Inflammatory macrophage treated with lipopolysaccharide for 1 hour (primary cell): ENCODE measurements around the gene PNLIPRP3.

ENCODE experiments used
- DNase-seq, 2 donors: peaks; one replicate each; pipeline ENCODE4 v3.0.0-alpha.2; 2020 to 2022

Gene PNLIPRP3

GRCh38 chr10:116451711-116452337 is 24.2 kb downstream of the PNLIPRP3 start:
- DNase-seq, result peak; percentile 18 to 28

DNA sequence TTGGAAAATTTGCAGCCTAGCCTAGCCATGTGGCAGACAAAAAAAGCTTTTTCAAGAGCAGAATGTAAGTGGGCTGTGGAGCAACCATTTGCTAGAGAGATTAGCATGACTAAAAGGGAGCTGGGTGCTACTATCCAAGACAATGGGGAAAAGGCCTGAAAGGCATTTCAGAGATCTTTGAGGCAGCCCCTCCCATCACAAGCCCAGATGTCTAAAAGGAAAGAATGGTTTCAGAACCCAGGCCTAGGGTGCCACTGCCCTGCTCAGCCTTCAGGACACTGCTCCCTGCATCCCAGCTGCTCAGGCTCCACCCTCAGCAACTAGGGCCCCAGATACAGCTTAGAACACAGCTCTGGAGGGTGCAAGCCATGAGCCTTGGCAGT is 24.7 kb downstream of the PNLIPRP3 start:
- no peak for DNase-seq

- peak in 1 of 2 donors; percentile 7 for DNase-seq
Observed at GRCh38 chr10:116457488-116457887, 29.8 kb downstream of the PNLIPRP3 start.

- DNase-seq, result no peak
Observed at GRCh38 chr10:116460219-116460618, 32.6 kb downstream of the PNLIPRP3 start.

- DNase-seq, result no peak
Observed at GRCh38 chr10:116461680-116462079, 34.0 kb downstream of the PNLIPRP3 start.

GRCh38 chr10:116464257-116464656 is 36.6 kb downstream of the PNLIPRP3 start:
- no peak for DNase-seq

GRCh38 chr10:116465546-116465945 is 37.9 kb downstream of the PNLIPRP3 start:
- peak; percentile 44 to 45 for DNase-seq

GRCh38 chr10:116466715-116467422 is 39.2 kb downstream of the PNLIPRP3 start:
- DNase-seq, result no peak

DNA sequence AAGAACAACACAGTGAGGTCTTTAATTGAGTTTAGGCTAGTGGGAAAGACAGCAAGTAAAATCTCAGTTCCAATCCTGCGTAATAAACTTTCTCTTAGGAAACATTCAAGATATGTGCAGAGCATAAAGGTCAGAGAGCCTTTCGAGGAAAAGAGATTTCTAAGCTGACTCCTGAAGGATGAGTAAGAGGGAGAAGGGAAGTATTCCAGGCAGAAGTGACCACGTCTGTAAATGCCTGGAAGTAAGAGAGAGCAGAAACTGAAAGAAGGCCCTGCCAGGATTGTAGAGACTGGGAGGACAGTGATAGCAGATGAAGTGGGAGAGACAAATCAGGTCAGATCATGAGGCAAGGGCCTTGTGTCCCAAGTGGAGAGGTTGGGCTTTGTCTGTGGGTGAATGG is 41.8 kb downstream of the PNLIPRP3 start:
- DNase-seq, result peak in 1 of 2 donors; percentile 5

DNA sequence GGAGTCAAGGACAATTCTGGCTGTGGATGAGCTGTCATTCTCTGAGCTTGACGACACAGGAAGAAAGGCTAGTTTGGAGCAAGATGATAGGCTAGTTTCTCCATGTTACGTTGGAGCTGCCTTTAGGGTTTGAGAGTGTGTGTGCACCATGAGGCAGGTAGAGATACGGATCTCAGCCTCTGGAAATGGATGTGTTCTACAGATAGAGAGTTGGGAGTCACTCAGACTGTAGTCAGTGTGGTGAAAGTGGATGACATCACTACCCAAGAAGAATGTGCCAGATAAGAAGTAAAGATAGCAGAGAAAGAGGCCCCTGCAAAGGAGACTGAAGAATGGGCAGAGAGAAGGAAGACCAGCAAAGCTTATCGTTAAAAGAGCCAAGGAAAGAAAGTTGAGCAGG is 42.4 kb downstream of the PNLIPRP3 start:
- DNase-seq, result no peak

GRCh38 chr10:116470768-116471415 is 43.2 kb downstream of the PNLIPRP3 start:
- peak in 1 of 2 donors; percentile 44 for DNase-seq

- peak in 1 of 2 donors; percentile 23 for DNase-seq
Observed at GRCh38 chr10:116472891-116473290, 45.2 kb downstream of the PNLIPRP3 start.

DNA sequence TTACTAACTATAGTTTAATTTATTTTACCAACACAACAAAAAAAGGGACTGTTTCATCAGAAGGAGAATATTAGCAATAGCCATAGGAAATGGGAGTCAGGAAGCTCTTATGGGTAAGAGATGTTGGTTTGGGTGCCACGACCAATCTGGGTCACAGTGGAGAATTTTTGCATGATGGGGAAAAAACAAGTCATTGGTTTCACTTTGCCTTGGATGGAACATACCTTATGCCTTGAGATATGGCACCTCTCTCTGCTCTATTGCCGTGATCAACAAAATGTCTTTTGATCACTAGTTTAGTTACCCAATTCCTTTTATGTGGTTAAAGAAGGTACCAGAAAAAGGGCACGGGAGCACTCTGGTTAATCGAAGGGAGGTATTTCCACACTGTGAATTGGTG is 48.2 kb downstream of the PNLIPRP3 start:
- DNase-seq, result no peak

- no peak for DNase-seq
Observed at GRCh38 chr10:116476461-116476860, 48.8 kb downstream of the PNLIPRP3 start.

DNA sequence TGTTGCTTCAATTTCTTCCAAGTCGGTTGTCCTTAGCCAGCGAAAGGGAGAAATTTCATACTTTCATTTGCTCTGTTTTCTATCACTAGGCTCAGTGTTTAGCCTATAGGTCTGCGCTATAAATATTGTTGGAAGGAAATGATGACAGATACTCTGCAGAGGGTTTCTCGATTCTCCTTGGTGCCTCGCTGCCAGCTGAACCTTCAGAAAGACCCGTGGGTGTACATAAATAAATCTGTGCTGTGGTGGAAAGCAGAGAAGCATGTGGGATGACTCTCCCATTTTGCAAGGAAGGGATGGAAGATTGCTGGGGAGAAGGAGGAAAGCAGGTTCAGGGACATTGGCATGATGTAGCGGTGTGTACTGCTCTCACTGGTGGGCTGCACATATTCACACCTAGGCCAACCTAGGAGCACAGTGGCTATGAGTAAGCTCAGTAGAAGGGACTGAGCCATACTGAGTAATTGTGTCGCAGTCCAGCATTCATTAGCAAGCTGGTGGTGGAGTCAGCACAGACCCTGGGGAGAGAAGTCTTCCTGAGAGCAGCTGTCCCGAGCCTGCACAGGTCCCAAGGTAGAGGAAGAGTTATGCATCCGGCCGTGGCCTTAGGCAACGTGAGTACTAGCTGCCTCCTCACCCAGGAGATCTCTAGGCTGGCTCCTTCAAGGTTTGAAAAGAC is 50.5 kb downstream of the PNLIPRP3 start:
- DNase-seq, result no peak

GRCh38 chr10:116486770-116487448 is 59.3 kb downstream of the PNLIPRP3 start:
- DNase-seq, result no peak

DNA sequence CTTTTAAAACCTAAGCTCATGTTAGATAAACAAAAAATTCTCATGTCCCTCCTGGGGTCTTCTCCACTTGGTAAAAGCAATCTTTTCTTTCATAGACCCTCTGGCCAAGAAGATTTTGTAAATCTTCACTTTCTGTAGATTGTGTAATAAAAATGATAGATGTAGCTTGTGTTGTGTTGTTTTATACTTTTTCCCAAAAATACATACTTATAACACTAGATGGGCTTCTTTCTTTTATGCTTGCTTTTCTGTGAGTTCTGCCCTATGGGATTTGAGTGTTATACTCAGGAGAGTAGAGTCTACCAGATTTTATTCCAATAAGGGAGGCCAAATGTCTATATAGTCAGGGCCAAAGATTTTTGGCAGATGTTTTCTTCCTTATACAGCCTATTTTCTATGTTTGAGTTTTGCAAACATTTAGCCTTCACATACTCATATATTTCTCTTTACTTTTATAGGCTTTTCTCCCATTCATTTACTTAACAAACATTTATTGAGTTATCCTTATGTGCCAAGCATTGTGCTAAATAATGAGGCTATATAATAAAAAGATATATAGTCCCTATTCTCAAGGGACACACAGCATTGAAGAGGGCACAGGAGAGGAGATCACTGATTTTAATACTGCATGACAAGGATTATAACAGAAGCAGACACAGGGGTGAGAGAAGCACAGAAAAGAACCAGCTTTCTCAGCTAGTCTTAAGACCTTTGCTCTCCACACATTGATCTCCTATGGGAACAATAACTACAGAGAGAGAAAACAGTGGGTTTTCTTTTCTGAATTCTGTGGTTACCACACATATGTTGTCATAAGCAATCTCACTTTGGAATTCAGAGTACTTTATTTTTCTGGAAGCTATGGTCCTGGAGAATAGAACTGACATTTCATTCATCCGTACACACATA is 60.1 kb downstream of the PNLIPRP3 start:
- no peak for DNase-seq

- no peak for DNase-seq
Observed at GRCh38 chr10:116489460-116489859, 61.8 kb downstream of the PNLIPRP3 start.

- peak; percentile 18 to 77 for DNase-seq
Observed at GRCh38 chr10:116490028-116490662, 62.5 kb downstream of the PNLIPRP3 start.

DNA sequence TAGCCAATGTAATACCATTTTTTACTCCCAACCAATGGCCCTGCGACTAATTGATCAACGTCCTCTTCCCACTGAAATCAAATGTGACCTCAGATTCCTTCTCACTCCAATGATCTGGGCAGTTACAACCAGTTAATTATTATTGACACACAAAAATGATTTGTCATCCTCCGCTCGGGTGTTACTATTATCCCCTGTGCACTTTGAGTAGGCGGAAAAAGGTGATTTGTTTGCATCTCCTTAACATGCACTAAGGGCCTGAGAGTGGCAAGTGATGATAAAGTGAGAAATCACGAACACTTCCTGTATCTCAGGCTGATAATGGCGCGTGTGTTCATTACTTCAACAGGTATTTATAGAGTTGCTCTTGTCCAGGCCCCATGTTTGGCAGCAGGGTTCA is 77.1 kb downstream of the PNLIPRP3 start:
- no peak for DNase-seq

GRCh38 chr10:116510565-116510964 is 82.9 kb downstream of the PNLIPRP3 start:
- DNase-seq, result no peak
